A673 (cell line): ENCODE data around the gene ATP2B2. TPM values are rescaled to one million over a fixed set of nuclear protein-coding genes. Genes with fewer than 3 reads are reported as not detected.
A peak's percentile ranks its signal among the peaks of the same experiment; 100 is the strongest.

Experiments
- BruUV-seq: library from RNA; stranded (reverse); fragments of 400-500 nt; replicated peaks from 2 replicates; lab custom pipeline; 2021; lab: Mats Ljungman, UMichigan
- CTCF ChIA-PET: fragments of 300-600 bp; sonication (Branson Sonifier 250); formaldehyde crosslinking; loops from one replicate; lab custom pipeline; 2022; ENCODE audit warnings: antibody characterized with exemption; lab: Charles Lee
- POLR2A ChIA-PET: fragments of 300-600 bp; sonication (Branson Sonifier 250); formaldehyde crosslinking; loops from one replicate; lab custom pipeline; 2022; ENCODE audit warnings: antibody characterized with exemption; ENCODE audit not compliant: low non-redundant PET; lab: Charles Lee
- DNase-seq: peaks from one replicate; pipeline ENCODE4 v3.0.0-alpha.2; 2015; ENCODE audit warnings: low spot score
- H3K27ac ChIP-seq: fragments of 200-600 bp; sonication (generic); 2 replicates; pipeline ENCODE4 v1.5.1; 2016; ENCODE audit warnings: mixed run types, low read depth, mild to moderate bottlenecking, mixed read lengths, antibody characterized with exemption, low read length; ENCODE audit not compliant: poor library complexity, severe bottlenecking
- H3K27me3 ChIP-seq: fragments of 200-600 bp; sonication (generic); replicated peaks from 2 replicates; pipeline ENCODE4 v1.6.1; 2017; ENCODE audit warnings: mixed run types, low read depth, mild to moderate bottlenecking, mixed read lengths, antibody characterized with exemption, low read length; ENCODE audit not compliant: insufficient read depth, poor library complexity
- H3K36me3 ChIP-seq: fragments of 200-600 bp; sonication (generic); 2 replicates; pipeline ENCODE4 v1.6.1; 2016; ENCODE audit warnings: mixed run types, mild to moderate bottlenecking, mixed read lengths, antibody characterized with exemption, low read length; ENCODE audit not compliant: insufficient read depth, poor library complexity, severe bottlenecking
- H3K4me1 ChIP-seq: fragments of 200-600 bp; sonication (generic); 2 replicates; pipeline ENCODE4 v1.6.1; 2017; ENCODE audit warnings: mixed run types, mild to moderate bottlenecking, mixed read lengths, antibody characterized with exemption, low read length; ENCODE audit not compliant: insufficient read depth, poor library complexity, severe bottlenecking
- H3K4me3 ChIP-seq: fragments of 200-600 bp; sonication (generic); 2 replicates; pipeline ENCODE4 v1.5.1; 2016; ENCODE audit warnings: low read depth, mixed run types, mild to moderate bottlenecking, mixed read lengths, low read length; ENCODE audit not compliant: poor library complexity, severe bottlenecking
- H3K9me3 ChIP-seq: fragments of 200-600 bp; sonication (generic); 2 replicates; pipeline ENCODE4 v1.6.1; 2016; ENCODE audit warnings: mixed run types, low read depth, mild to moderate bottlenecking, mixed read lengths, antibody characterized with exemption, low read length; ENCODE audit not compliant: poor library complexity, severe bottlenecking
- EZH2 ChIP-seq: fragments of 200-600 bp; sonication (generic); IDR thresholded peaks from 2 replicates; pipeline ENCODE4 v1.6.1; 2017; ENCODE audit warnings: borderline replicate concordance, low read depth, mild to moderate bottlenecking, mixed read lengths, antibody characterized with exemption, low read length; ENCODE audit not compliant: poor library complexity, severe bottlenecking
- intact Hi-C: fragments of 100-400 bp; cut with micrococcal nuclease; formaldehyde crosslinking; loops from one replicate; pipeline ENCODE4 v1.10.0; 2022; ENCODE audit not compliant: unreplicated experiment
- total RNA-seq: library from RNA; stranded (reverse); gene quantifications from 2 replicates; pipeline ENCODE4 v1.2.3, GENCODE V29; 2021
- TF ChIP-seq, protein P1 (sequence below): fragments of 300-800, 200-600 bp; sonication (generic); conservative IDR thresholded peaks from 2 replicates; pipeline ENCODE4 v1.5.1; 2017; ENCODE audit warnings: low read depth, mild to moderate bottlenecking, antibody characterized with exemption, low read length, moderate library complexity, mixed read lengths

ATP2B2 gene
- total RNA-seq, 1 experiment from 2014 or later: 0.17 TPM

GRCh38 chr3:10292505-10293419 is 212.6 kb downstream of the ATP2B2 start, which contains the start of gene GHRL:
Gene GHRL (minus strand): TSS chr3:10292947. CDS start chr3:10290180, 2,767 bp downstream.
- Histone ChIP-seq H3K27ac (no peak within 1 kb of the TSS), H3K4me3 (no peak within 1 kb of the TSS), H3K36me3 (peaks cover 6% of the 10 kb centered on the region), H3K4me1 (no peaks in the 10 kb centered on the region), H3K27me3 (no peaks in the 10 kb centered on the region), H3K9me3 (no peaks in the 10 kb centered on the region)
- ChIA-PET CTCF (no interaction called here), POLR2A (no interaction called here)
- intact Hi-C loops: no loop called here
- TF ChIP-seq, protein P1, sequence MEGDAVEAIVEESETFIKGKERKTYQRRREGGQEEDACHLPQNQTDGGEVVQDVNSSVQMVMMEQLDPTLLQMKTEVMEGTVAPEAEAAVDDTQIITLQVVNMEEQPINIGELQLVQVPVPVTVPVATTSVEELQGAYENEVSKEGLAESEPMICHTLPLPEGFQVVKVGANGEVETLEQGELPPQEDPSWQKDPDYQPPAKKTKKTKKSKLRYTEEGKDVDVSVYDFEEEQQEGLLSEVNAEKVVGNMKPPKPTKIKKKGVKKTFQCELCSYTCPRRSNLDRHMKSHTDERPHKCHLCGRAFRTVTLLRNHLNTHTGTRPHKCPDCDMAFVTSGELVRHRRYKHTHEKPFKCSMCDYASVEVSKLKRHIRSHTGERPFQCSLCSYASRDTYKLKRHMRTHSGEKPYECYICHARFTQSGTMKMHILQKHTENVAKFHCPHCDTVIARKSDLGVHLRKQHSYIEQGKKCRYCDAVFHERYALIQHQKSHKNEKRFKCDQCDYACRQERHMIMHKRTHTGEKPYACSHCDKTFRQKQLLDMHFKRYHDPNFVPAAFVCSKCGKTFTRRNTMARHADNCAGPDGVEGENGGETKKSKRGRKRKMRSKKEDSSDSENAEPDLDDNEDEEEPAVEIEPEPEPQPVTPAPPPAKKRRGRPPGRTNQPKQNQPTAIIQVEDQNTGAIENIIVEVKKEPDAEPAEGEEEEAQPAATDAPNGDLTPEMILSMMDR: no peak
- TF ChIP-seq EZH2: no peak
- DNase-seq: peak; percentile 29
- no TSS peak for BruUV-seq

DNA sequence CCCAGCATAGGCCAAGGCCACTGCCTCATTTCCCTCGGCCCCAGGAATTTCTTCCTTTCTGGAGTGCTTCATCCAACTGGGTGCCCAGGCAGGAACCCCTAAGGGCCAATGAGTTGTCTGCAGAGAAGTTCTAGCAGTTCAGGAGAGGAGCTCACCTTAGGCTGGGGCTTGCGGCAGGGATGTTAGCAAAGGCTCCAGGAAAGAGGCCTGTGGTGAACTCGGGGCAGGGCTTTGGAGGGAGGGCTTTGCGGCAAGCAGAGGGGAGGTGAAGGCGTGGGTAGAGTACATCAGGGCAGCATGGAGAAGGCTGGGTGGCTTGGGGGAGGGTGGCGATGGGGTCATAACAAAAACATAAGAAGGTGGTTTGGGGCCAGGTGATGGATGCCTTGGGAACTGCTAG is 213.7 kb downstream of the ATP2B2 start:
- no TSS peak for BruUV-seq
- POLR2A ChIA-PET: no interaction called here
- H3K4me3 ChIP-seq: no peak overlapping the region
- no peak for TF ChIP-seq EZH2
- TF ChIP-seq, protein P1: no peak
- no peaks in the 10 kb centered on the region for H3K27me3 ChIP-seq
- peaks cover 6% of the 10 kb centered on the region for H3K36me3 ChIP-seq
- intact Hi-C loops: no loop called here
- CTCF ChIA-PET: no interaction called here
- no peaks in the 10 kb centered on the region for H3K9me3 ChIP-seq
- H3K27ac ChIP-seq: no peak overlapping the region
- no peaks in the 10 kb centered on the region for H3K4me1 ChIP-seq
- no peak for DNase-seq

- H3K4me3 ChIP-seq: no peak overlapping the region
- CTCF ChIA-PET: no interaction called here
- H3K27ac ChIP-seq: no peak overlapping the region
- BruUV-seq: no TSS peak
- H3K36me3 ChIP-seq: peaks cover 6% of the 10 kb centered on the region
- no peak for DNase-seq
- intact Hi-C loops: no loop called here
- H3K4me1 ChIP-seq: no peaks in the 10 kb centered on the region
- POLR2A ChIA-PET: no interaction called here
- H3K27me3 ChIP-seq: no peaks in the 10 kb centered on the region
- TF ChIP-seq, protein P1: no peak
- TF ChIP-seq EZH2: no peak
- H3K9me3 ChIP-seq: no peaks in the 10 kb centered on the region
Measured at GRCh38 chr3:10290481-10291176, 214.8 kb downstream of the ATP2B2 start.
